ENCODE data around the gene TLL2. TPM values are rescaled to one million over a fixed set of nuclear protein-coding genes. Genes with fewer than 3 reads are reported as not detected.

The TLL2 gene
- total and polyA plus RNA-seq, 2 donors, result 0.22 to 0.90 TPM

DNA sequence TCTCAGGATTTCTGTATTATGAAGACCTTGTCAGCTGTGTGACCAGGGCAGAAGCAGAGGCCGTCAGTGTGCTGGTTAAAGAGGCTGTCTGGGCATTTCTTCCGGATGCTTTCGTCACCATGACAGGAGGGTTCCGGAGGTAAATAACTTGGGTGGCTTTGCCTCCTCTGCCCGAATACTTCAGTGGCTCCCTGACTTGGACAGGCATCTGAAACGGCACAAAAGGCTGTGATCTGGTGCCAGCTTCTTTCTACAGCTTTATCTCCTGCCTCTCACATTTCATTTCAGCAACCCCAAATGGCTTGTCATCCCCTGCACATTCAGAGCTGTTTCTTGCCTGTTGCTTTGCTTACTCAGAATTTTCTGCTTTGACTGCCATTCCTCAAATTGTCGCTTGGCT, 186.3 kb downstream of the TLL2 start:
- no peak overlapping the region for H3K4me3 ChIP-seq (ENCODE audit: low read depth, low read length)
- 72% methylated on average over 7 of the region's 7 CpGs for WGBS
- no peak for DNase-seq (ENCODE audit: extremely low spot score)
- no peaks in the 10 kb centered on the region for H3K36me3 ChIP-seq (ENCODE audit: insufficient read depth)
- H3K27ac ChIP-seq (ENCODE audit: low read depth), result no peak overlapping the region
- no peaks in the 10 kb centered on the region for H3K4me1 ChIP-seq (ENCODE audit: insufficient read depth)

DNA sequence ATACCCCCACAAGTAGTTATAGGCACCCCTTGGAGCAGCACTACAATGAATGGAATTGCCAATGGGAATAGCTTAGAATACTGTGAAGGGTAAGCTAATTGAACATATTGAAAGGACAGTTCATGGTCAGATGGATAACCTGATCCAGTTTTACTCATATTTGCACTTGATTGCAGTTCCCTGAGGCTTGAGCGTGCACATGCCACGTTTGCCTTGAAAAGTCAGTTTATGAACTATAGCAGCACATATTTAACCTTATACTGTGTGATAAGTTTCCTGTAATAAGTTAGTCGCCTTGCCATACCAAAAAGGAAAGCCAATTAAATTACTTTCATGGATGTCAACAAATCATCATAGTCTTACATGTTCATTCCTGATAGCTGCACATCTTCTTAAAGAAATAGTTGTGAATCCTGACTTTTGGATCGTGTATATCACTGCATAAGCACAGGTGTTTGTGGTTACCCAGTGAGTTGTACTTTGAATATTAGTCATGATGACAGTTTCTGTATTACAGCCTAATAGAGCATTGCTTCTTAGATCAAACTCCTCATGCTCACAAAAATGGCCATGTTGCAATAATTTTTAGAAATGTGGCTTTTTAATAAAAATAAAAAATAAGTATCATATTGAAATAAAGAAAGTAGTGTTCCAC, 187.9 kb downstream of the TLL2 start:
- 84% methylated on average over 4 of the region's 4 CpGs for WGBS
- Histone ChIP-seq H3K4me1 (ENCODE audit: insufficient read depth) (no peaks in the 10 kb centered on the region), H3K4me3 (ENCODE audit: low read depth, low read length) (no peak overlapping the region), H3K36me3 (ENCODE audit: insufficient read depth) (no peaks in the 10 kb centered on the region), H3K27ac (ENCODE audit: low read depth) (no peak overlapping the region)
- DNase-seq (ENCODE audit: extremely low spot score), result no peak

DNA sequence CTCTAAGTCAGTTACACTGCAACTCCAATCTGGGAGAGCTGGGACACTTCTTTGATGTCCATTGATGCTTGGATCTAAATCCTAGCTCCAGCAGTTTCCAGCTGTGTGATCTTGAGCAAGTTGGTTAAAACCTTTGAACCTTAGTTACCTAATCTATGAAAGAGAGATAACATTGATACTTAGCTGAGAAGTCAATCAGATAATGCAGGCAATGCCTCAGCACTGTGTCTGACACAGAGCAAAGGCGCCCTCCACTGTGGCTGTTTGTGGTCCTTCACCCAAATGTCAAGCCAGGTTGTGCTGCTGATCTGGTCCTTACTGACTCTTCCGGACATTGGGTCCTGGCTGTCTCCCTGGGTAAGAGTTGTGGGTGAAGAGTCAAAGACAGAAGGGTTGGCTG, 189.3 kb downstream of the TLL2 start:
- WGBS, result 81% methylated on average over 2 of the region's 2 CpGs
- Histone ChIP-seq H3K27ac (ENCODE audit: low read depth) (no peak overlapping the region), H3K36me3 (ENCODE audit: insufficient read depth) (no peaks in the 10 kb centered on the region), H3K4me1 (ENCODE audit: insufficient read depth) (no peaks in the 10 kb centered on the region), H3K4me3 (ENCODE audit: low read depth, low read length) (no peak overlapping the region)
- DNase-seq (ENCODE audit: extremely low spot score), result no peak

DNA sequence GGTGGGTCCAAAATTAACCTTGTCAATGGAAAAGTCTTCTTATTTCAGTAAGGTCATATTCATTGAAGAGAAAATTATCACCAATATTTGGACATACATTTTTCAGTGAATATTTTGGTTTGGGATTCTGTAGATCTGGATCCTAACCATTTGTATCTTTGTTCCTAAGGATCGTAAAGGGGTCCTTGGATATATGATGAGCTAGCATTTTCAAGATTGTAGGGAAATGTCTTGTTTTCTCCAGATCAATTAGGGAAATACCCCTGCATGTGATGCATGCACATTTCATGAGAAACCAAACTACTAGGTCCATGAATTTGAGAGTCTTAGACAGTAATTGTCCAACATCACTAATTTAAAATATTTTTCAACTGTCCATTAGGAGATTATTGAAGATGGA, 191.5 kb downstream of the TLL2 start:
- no peak overlapping the region for H3K4me3 ChIP-seq (ENCODE audit: low read depth, low read length)
- no peaks in the 10 kb centered on the region for H3K4me1 ChIP-seq (ENCODE audit: insufficient read depth)
- WGBS, result 93% methylated on average over 1 of the region's 1 CpG
- DNase-seq (ENCODE audit: extremely low spot score), result no peak
- no peak overlapping the region for H3K27ac ChIP-seq (ENCODE audit: low read depth)
- H3K36me3 ChIP-seq (ENCODE audit: insufficient read depth), result no peaks in the 10 kb centered on the region

DNA sequence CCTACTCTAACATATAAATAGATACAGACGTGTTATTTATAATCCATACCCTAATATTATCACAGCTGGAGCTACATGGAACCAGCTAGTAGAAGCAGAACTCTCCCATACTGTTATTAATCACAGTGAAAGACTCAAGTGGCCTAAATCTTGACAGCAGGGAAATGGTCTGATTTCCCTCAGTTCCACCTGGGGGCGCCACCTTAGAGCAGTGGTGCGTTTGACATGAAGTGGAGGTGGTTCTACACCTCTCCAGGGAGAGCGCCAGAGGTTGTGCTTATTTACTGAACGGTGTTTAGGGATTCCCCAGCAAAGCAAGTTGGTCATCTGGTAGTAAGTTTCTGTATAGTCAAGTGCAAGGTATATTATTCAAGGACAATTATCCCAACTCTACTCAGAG, 191.9 kb downstream of the TLL2 start:
- H3K4me1 ChIP-seq (ENCODE audit: insufficient read depth), result no peaks in the 10 kb centered on the region
- H3K4me3 ChIP-seq (ENCODE audit: low read depth, low read length), result no peak overlapping the region
- WGBS, result 54% methylated on average over 5 of the region's 5 CpGs
- no peaks in the 10 kb centered on the region for H3K36me3 ChIP-seq (ENCODE audit: insufficient read depth)
- DNase-seq (ENCODE audit: extremely low spot score), result no peak
- H3K27ac ChIP-seq (ENCODE audit: low read depth), result no peak overlapping the region

DNA sequence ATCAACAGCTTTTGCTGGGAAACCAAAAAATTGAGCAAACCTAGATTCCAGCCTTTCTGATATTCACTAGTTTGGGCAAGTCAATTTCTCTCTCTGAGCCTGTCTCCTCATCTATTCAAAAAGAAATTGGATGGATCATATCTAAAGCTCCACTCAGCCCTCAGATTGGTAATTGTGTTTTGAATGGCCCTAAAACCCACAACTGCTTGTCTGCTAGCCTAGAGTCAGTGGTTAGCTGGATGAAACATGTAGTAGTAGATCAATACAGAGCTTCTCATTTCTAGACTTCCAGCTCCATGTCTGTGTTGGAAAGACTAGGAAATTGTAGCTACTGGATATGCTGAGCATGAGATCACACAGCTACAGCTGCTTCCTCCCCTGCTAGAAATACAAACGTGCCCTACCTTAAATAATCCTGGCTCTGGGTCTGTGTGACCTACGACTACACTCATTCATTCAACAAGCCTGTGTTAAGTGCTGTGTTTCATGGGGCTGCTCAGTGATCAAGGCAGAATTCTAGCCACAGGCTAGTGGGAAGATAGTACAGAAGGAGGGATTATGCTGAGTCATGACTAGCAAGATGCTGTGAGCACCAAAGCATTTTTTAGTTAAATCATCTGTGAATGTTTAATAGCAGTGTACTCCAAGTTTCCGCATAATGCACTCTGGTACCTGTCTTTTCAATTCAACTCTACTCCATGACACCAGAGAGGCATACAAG, 193.8 kb downstream of the TLL2 start:
- no peaks in the 10 kb centered on the region for H3K36me3 ChIP-seq (ENCODE audit: insufficient read depth)
- DNase-seq (ENCODE audit: extremely low spot score), result no peak
- H3K4me1 ChIP-seq (ENCODE audit: insufficient read depth), result no peaks in the 10 kb centered on the region
- H3K27ac ChIP-seq (ENCODE audit: low read depth), result no peak overlapping the region
- WGBS, result 27% methylated on average over 3 of the region's 3 CpGs
- no peak overlapping the region for H3K4me3 ChIP-seq (ENCODE audit: low read depth, low read length)

DNA sequence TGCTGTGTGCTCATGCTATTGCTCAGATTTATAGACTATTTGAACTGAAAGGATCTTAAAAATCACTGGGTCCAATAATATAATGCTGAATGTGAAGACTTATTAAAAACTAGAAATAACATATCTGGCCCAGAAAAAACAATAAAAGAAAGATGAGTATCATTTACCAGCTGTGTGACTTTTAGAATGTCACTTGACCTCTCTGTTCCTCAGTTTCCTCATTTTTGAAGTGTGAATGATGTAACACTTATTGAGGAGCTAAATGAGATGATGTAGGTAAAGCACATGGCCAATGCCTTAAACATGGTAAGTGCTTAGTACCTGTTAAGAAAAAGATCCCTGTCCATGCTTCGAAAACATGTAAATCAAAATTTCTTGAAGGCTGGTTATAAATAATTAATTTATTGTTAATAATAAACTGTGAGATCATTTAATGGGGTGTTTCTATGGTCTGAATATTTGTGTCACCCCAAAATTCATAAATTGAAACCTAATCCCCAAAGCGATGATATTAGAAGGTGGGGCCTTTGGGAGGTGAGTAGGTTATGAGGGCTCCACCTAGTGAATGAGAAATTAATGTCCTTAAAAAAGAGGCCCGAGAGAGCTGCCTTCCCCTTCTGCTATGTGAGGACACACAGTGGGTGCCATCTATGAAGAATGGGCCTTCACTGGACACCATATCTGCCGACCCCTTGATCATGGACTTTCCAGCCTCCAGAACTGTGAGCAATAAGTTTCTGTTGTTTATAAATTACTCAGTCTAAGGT, 196.5 kb downstream of the TLL2 start:
- 83% methylated on average over 4 of the region's 4 CpGs for WGBS
- no peak overlapping the region for H3K4me3 ChIP-seq (ENCODE audit: low read depth, low read length)
- H3K4me1 ChIP-seq (ENCODE audit: insufficient read depth), result no peaks in the 10 kb centered on the region
- no peak overlapping the region for H3K27ac ChIP-seq (ENCODE audit: low read depth)
- DNase-seq (ENCODE audit: extremely low spot score), result no peak
- no peaks in the 10 kb centered on the region for H3K36me3 ChIP-seq (ENCODE audit: insufficient read depth)

Other genes starting within 250 kb of the TLL2 start
- gene BLNK, start 242.4 kb downstream of the TLL2 start, total RNA-seq, result 7.3 TPM
- gene BLNK, start 242.4 kb downstream of the TLL2 start, polyA plus RNA-seq, result 1.9 TPM
- gene DNTT, start 209.5 kb downstream of the TLL2 start, total RNA-seq, result not detected
- not detected for gene DNTT, start 209.5 kb downstream of the TLL2 start, polyA plus RNA-seq
- gene OPALIN, start 154.9 kb downstream of the TLL2 start, total RNA-seq, result not detected
- gene OPALIN, start 154.9 kb downstream of the TLL2 start, polyA plus RNA-seq, result not detected
- gene TM9SF3, start 73.1 kb upstream of the TLL2 start, total RNA-seq, result 156 TPM
- 55.2 TPM for gene TM9SF3, start 73.1 kb upstream of the TLL2 start, polyA plus RNA-seq
- 6.6 TPM for gene PIK3AP1, start 206.6 kb upstream of the TLL2 start, total RNA-seq
- gene PIK3AP1, start 206.6 kb upstream of the TLL2 start, polyA plus RNA-seq, result 3.7 TPM